ENCODE measurements around the gene POPDC3. TPM values are rescaled to one million over a fixed set of nuclear protein-coding genes. Genes with fewer than 3 reads are reported as not detected.

The POPDC3 gene
- total RNA-seq, 1 donor from 2014 or later, result 1.2 TPM

- TF ChIP-seq CTCF (conservative IDR thresholded peaks at IDR 0.05; ENCODE audit: low read depth, low read length), result peak; percentile 23
- no peak for DNase-seq (ENCODE audit: low read depth)
Observed at GRCh38 chr6:105112577-105112976, 67.2 kb downstream of the POPDC3 start.

GRCh38 chr6:105111871-105112270 is 67.9 kb downstream of the POPDC3 start:
- H3K4me3 ChIP-seq (ENCODE audit: low read depth, low read length), result no peak overlapping the region
- no peak for DNase-seq (ENCODE audit: low read depth)
- TF ChIP-seq CTCF (conservative IDR thresholded peaks at IDR 0.05; ENCODE audit: low read depth, low read length), result no peak

More at GRCh38 chr6:105112577-105112976, 67.2 kb downstream of the POPDC3 start:
- H3K4me3 ChIP-seq (ENCODE audit: low read depth, low read length), result no peak overlapping the region

DNA sequence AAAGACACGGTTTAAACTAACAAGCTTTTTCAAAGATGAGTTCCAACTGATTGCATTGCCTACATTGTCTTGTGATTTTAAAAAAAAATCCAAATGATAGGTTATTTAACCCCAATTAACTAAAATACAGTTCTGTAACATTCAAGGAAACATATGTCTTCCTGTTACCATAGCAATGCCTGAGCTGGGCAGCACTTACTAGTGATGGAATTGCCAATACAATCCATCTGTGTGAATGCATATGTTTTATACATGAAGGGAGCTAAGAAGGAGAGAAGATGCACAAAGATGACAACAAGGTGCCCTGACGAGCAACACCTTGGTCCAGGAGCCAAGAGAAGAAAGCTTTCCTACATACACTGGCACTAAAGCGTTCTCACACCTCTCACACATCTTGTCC is 68.7 kb downstream of the POPDC3 start:
- DNase-seq (ENCODE audit: low read depth), result no peak
- H3K4me3 ChIP-seq (ENCODE audit: low read depth, low read length), result no peak overlapping the region
- no peak for TF ChIP-seq CTCF (conservative IDR thresholded peaks at IDR 0.05; ENCODE audit: low read depth, low read length)

DNA sequence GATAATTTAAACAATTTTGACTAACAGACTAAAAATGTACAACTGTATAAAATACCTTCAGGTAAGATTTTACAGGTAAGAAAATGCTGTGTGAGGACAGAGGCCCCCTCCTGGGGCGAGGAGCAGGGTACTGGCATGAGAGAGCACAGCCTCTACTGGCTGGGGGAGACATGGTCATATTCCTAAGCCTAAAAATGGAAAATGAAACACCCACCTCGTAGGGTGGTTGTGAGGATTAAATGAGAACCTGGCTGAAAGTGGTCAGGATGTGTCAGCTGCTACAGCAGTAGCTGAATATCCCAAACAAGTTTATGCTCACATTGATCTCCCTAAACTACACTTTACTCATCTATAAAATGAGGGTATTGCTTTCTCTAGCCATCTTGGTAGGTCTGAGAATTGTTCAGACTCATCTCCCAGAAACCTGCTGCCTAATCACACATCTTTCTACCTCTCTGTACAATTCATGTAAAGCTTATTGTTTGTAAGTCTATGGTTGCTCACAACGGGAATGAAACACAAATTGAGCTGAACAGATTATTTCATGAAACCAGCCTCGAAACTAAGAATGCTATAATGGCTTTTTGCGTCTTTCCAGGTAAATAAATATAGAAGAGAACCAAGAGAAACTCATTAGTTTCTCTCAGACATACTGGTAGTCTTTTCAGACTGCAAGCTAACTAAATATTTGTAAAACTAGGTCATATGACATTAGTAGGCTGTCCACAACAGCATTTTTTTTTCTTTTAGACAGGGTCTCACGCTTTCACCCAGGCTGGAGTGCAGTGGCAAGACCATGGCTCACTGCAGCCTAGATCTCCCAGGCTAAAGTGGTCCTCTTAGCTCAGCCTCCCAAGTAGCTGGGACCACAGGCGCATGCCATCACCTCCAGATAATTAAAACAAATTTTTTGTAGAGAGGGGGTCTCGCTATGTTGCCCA is 69.6 kb downstream of the POPDC3 start:
- DNase-seq (ENCODE audit: low read depth), result no peak
- H3K4me3 ChIP-seq (ENCODE audit: low read depth, low read length), result no peak overlapping the region
- no peak for TF ChIP-seq CTCF (conservative IDR thresholded peaks at IDR 0.05; ENCODE audit: low read depth, low read length)

DNA sequence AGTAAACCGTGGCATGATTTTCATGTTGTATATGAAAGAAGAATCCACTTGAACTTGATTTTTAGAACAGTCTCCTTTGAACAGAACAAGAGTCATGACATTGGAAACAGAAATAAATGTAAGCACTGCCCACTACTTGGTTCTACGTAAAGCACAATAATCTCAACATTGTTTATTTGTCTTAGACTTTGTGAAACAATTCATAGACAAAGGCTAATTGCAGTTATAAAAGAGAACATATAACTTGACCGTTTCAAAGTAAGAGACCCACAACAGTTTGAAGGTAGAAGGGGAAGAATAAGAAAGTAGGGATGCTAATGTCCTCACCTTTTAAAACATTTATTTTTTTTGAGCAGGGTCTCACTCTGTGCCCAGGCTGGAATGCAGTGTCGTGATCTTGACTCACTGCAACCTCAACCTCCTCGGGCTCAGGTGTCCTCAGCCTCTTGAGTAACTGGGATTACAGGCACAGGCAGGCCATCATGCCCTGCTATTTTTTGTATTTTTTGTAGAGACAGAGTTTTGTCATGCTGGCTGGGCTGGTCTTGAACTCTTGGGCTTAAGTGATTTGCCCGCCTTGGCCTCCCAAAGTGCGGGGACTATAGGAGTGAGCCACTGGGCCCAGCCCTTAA is 71.1 kb downstream of the POPDC3 start:
- no peak for DNase-seq (ENCODE audit: low read depth)
- TF ChIP-seq CTCF (conservative IDR thresholded peaks at IDR 0.05; ENCODE audit: low read depth, low read length), result no peak
- no peak overlapping the region for H3K4me3 ChIP-seq (ENCODE audit: low read depth, low read length)

Other genes starting within 250 kb of the POPDC3 start
- gene LIN28B, start 222.9 kb downstream of the POPDC3 start, total RNA-seq, result 0.07 TPM in 1 of 2 replicates, not detected in the other
- 9.9 and 13.1 TPM in 2 replicates for gene PREP, start 223.1 kb upstream of the POPDC3 start, total RNA-seq